Activated CD4-positive, alpha-beta T cell treated with anti-CD3 and anti-CD28 coated beads, Interleukin-2, amount 50 U/mL, for 24 hours (primary cell): ENCODE results near the gene TMEM53.

Experiments used
- DNase-seq, 2 donors: peaks; one replicate each; pipeline ENCODE4 v3.0.0-alpha.2; 2020; ENCODE audit warnings: low read depth in 1 of 2, low spot score in 1 of 2

Gene TMEM53

GRCh38 chr1:44630116-44630515 is 44.2 kb downstream of the TMEM53 start:
- DNase-seq = no peak

- no peak for DNase-seq
These were observed 45.1 kb downstream of the TMEM53 start for GRCh38 chr1:44628962-44629756.

DNA sequence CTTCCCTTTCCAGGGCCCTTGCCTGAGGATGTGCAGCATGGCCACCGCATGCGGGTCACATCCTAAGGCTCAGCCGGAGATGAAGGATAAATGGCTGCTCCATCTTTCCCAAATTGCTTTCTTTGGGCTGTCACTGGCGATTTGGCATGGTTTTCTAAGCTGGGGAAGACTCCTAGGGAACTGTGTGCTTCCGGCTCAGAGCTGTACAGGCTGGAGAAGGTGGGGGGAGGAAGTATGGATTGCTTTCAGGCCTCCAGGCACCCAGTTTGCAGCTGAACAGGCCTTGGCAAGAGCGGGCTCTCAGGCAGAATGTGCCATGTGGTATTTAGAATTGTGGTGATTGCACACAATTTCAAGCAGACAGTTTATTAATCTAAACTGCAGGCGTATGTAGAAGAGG is 48.9 kb downstream of the TMEM53 start:
- DNase-seq = no peak

DNA sequence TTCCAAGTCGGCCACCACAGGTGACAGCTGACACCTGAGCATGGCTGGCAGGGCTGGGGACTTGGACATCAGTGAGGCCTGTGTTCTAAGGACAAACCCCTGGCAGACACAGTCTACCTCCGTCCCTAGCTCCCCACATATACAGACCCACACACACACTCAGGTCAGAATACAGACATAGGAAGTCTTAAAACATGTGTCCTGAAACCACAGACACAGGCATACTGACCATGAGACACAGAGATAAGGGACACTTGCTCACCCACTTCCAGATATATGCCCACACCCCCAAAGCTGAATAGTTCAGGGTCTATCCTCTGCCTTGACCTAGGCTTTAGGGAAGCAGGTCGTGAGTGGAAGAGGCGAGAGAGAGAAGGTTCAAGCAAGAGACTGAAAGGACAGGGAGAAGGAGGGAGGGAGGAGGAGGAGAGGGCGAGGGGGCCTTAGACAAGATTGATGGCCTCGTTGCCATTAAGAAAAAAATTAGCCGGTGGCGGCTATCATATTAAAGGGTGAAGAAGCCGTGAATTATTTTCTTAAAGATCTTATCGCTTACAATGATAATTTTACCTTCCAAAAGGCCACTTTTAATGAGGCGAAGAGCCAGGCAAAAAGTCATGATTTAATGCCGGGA is 49.9 kb downstream of the TMEM53 start:
- DNase-seq = no peak

GRCh38 chr1:44621841-44622286 is 52.4 kb downstream of the TMEM53 start:
- DNase-seq = no peak

- DNase-seq = no peak
These were observed 54.2 kb downstream of the TMEM53 start for GRCh38 chr1:44620072-44620471.

GRCh38 chr1:44619261-44619900 is 54.9 kb downstream of the TMEM53 start:
- DNase-seq = no peak

- DNase-seq = no peak
These were observed 56.6 kb downstream of the TMEM53 start for GRCh38 chr1:44617703-44618029.

DNA sequence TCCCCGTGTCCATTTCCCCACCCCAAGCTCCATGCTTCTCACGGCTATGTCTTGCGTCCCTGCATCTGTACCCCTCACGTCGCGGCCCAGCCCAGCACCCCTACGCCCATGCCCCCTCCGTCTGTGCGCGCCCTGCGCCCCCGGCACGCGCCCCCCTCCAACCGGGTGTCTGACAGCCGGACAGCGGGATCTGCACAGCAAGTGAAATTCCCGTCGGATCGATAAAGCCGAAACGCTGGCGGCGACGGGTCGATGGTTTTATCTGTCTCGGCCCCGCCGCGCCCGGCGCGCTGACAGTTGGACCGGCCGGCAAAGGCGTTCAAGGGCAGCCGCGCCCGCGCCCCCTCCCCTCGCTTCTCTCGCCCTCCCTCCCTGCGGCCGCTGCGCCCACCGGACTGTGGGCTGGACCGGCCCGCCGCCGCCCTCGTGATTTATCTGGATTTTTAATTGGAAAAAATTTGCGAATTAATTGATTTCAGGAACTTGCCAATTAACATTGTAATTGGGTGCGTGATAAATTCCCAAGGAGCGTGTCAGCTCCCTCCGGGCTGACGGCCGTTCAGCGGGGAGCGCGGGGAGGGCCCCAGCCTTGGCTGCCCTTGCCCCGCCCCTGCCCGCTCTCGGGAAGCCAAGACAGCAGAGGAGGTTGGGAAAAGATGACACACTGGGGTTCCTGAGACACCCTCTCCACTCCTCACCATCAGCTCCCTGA is 57.1 kb downstream of the TMEM53 start:
- no peak for DNase-seq

GRCh38 chr1:44616284-44616990 is 57.8 kb downstream of the TMEM53 start:
- DNase-seq = no peak

DNA sequence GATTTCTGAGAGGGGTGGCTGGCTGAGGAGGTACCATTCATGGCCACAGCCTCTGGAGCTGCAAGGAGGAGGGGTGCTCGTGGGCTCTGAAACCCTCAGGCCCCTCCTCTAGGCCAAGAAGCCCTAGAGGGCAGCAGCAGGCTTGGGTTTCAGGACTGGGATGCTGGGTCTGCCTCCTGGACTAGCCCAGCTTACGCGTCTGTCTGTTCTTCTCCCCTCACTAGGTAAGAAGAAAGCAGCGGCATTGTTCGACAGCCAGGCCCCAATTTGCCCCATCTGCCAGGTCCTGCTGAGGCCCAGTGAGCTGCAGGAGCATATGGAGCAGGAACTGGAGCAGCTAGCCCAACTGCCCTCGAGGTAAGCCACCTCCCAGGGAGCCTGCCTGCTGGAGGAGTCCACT is 60.3 kb downstream of the TMEM53 start:
- DNase-seq = no peak

GRCh38 chr1:44611866-44612265 is 62.4 kb downstream of the TMEM53 start:
- DNase-seq = no peak

DNA sequence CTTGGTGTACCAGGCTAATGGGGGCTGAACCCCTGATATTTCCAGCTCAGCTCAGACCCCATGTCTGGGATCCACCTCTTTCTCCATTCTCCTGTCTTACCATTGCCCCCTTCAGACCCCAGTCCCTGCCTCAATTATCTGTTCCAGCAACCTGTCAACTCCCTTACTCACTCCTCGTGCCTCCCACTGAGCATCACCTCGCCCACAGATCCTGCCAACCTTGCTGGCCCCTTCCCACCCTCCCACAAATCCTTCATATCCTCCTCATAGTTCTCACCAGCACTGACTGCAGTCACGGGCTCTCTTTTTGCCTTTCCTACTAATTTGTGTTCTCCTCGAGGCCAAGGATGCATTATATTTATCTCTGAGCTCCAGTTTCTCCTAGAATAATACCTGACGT is 62.9 kb downstream of the TMEM53 start:
- DNase-seq = no peak

GRCh38 chr1:44610527-44611148 is 63.6 kb downstream of the TMEM53 start:
- DNase-seq = no peak

DNA sequence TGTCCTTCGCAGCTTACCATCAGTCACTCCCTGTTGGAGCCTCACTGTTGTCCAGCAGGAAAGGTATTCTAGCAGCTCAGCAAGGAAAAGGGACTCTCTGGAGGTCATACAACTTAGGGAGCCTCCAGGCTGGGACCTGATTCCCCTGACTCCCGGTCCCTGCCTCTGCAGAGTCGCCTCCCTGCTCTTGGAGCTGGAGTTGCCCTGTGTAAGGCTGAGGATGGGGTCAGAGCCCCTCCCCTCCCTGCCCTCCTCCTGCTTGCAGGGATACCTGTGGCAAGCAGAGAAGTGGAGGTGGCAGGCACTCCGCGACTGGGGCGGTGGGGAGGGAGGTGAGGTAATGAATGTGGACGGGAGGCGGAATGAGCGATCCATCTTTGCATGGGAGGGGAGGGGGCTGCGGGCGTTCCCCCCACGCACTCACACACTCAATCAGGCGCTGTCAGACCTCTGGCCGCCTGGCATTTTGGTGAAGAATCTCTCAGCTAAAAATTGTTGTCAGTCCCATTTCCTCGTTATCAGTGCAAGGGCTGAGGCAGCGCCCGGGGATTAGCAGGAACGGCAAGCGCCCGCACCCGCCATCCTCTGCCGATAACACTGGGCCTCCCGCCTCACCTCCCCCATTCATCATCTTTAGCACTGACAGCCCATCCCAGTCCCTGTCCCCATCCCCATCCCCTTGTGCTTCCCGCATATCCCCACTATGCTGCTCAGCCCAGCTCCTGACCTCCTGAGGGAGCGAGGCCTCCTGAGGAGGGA is 64.3 kb downstream of the TMEM53 start:
- DNase-seq = no peak

GRCh38 chr1:44609412-44609767 is 64.9 kb downstream of the TMEM53 start:
- no peak for DNase-seq

- DNase-seq = no peak
These were observed 66.1 kb downstream of the TMEM53 start for GRCh38 chr1:44608141-44608540.

DNA sequence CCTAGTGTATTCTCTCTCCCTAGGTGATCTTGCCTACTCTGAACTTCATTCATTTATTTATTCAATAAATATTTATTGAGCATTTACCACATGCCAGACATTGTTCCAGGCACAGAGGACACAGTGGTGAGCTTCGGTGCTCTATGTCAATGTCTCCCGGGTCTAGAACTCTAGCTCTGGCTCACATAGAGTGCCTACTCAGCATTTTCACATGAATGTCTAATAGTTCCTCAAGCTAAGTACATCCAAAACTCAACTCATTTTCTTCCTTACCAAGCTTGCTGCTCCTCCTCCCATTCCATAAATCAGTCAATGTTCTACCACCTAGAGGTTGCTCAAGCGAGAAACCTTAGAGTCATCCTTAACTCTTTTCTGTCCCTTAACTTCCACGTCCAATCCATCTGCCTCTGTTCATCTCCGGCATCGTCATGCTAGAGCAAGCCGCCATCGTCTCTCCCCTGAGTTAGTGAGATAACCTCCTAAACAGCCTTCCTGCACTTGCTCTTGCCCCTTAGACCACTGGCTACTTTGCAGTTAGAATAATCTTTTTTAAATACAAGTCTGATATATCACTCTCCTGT is 67.5 kb downstream of the TMEM53 start:
- DNase-seq = no peak

- no peak for DNase-seq
These were observed 68.2 kb downstream of the TMEM53 start for GRCh38 chr1:44605914-44606615.
